K562 (cell line): Measurements from ENCODE around the gene SRCIN1. TPM values are rescaled to one million over a fixed set of nuclear protein-coding genes. Genes with fewer than 3 reads are reported as not detected.

ENCODE experiments used
- ATAC-seq: fragments of 200-7000 bp; cut with Tn5 transposase; 3 replicates; pipeline ENCODE4 v1.9.1; 2020; ENCODE audit warnings: moderate library complexity
- BruUV-seq: library from RNA; stranded (reverse); fragments of 400-500 nt; replicated peaks from 2 replicates; lab custom pipeline; 2021; lab: Mats Ljungman, UMichigan
- CTCF ChIA-PET: fragments of 300-600 bp; formaldehyde crosslinking; extraction: SDS; loops from one replicate; lab custom pipeline; 2021; ENCODE audit warnings: low intra/inter-chr PET ratio; lab: Yijun Ruan, JAX
- POLR2A ChIA-PET: fragments of 300-600, 350-650 bp; sonication (Branson Sonifier 250); formaldehyde crosslinking; extraction: SDS; loops from one replicate; lab custom pipeline; 2021; ENCODE audit warnings: antibody characterized with exemption, inconsistent platforms; lab: Yijun Ruan, JAX
- DNase-seq, 4 experiments: peaks; one replicate each; pipeline versions ENCODE4 v3.0.0 to v3.0.0-alpha.2; 2011 to 2018; ENCODE audit warnings: low spot score in 3 of 4, mixed read lengths in 3 of 4; ENCODE audit errors: extremely low read depth in 1 of 4
- FAIRE-seq: peaks from 2 replicates; lab custom pipeline; 2011; peaks lifted over from hg19 to GRCh38; lab: Jason Lieb, UNC
- H2AFZ ChIP-seq: 2 replicates; pipeline ENCODE4 v1.6.0; 2011; ENCODE audit warnings: low read depth, low read length, control low read depth, inconsistent platforms
- H3K27ac ChIP-seq: fragments of 200-600 bp; 3 replicates; pipeline ENCODE4 v1.8.0; 2011; ENCODE audit warnings: low read depth, mild to moderate bottlenecking, control low read depth, inconsistent platforms, low read length, moderate library complexity, mixed read lengths; ENCODE audit errors: extremely low read depth
- H3K27me3 ChIP-seq, 2 experiments: fragments of 300-600 bp in 1 of 2; 2 replicates in 1 of 2; 3 replicates in 1 of 2; pipeline versions ENCODE4 v1.6.0 to v1.8.0; 2011; ENCODE audit warnings: inconsistent platforms in 2 of 2, low read length in 2 of 2, mild to moderate bottlenecking in 1 of 2, mixed read lengths in 1 of 2, moderate library complexity in 1 of 2; ENCODE audit not compliant: control insufficient read depth in 2 of 2, insufficient read depth in 2 of 2
- H3K36me3 ChIP-seq: fragments of 300-600 bp; 3 replicates; pipeline ENCODE4 v1.8.0; 2011; ENCODE audit warnings: mild to moderate bottlenecking, low read length, inconsistent platforms; ENCODE audit not compliant: control insufficient read depth, insufficient read depth
- H3K4me1 ChIP-seq, 2 experiments: fragments of 200-600 bp in 1 of 2; replicated peaks in 1 of 2; 2 replicates in 1 of 2; 3 replicates in 1 of 2; pipeline versions ENCODE4 v1.5.1 to v1.8.0; 2011; ENCODE audit warnings: inconsistent platforms in 2 of 2, low read length in 2 of 2, mild to moderate bottlenecking in 1 of 2, mixed read lengths in 1 of 2, moderate library complexity in 1 of 2; ENCODE audit not compliant: control insufficient read depth in 2 of 2, insufficient read depth in 2 of 2
- H3K4me2 ChIP-seq: 2 replicates; pipeline ENCODE4 v1.6.1; 2011; ENCODE audit warnings: low read length, control low read depth, inconsistent platforms, mixed read lengths; ENCODE audit not compliant: insufficient read depth
- H3K4me3 ChIP-seq: fragments of 200-600 bp; sonication (generic), shearing (Covaris generic); 2 replicates; pipeline ENCODE4 v1.5.1; 2016; ENCODE audit warnings: control low read depth, inconsistent platforms
- H3K79me2 ChIP-seq: fragments of 200-600 bp; 3 replicates; pipeline ENCODE4 v1.8.0; 2011; ENCODE audit warnings: low read length, inconsistent platforms; ENCODE audit not compliant: control insufficient read depth, insufficient read depth
- H3K9ac ChIP-seq, 2 experiments: 2 replicates each; pipeline versions ENCODE4 v1.6.0 to v1.6.1; 2011; ENCODE audit warnings: low read depth in 2 of 2, low read length in 2 of 2, control low read depth in 1 of 2, inconsistent platforms in 1 of 2, mild to moderate bottlenecking in 1 of 2, mixed read lengths in 1 of 2; ENCODE audit not compliant: insufficient read depth in 1 of 2
- H3K9me1 ChIP-seq: one replicate; pipeline ENCODE4 v1.6.0; 2011; ENCODE audit warnings: inconsistent platforms, mild to moderate bottlenecking, low read length, moderate library complexity; ENCODE audit not compliant: control insufficient read depth, insufficient read depth
- H3K9me3 ChIP-seq: replicated peaks from 2 replicates; pipeline ENCODE4 v1.5.1; 2011; ENCODE audit warnings: low read depth, low read length, inconsistent platforms; ENCODE audit not compliant: control insufficient read depth, insufficient read depth
- H4K20me1 ChIP-seq: replicated peaks from 2 replicates; pipeline ENCODE4 v1.6.1; 2011; ENCODE audit warnings: low read length, inconsistent platforms, mixed read lengths; ENCODE audit not compliant: control insufficient read depth, insufficient read depth
- EGR1 ChIP-seq: fragments of 450-650 bp; conservative IDR thresholded peaks from 2 replicates; pipeline ENCODE4 v1.6.1; 2017; ENCODE audit warnings: mild to moderate bottlenecking
- NR3C1 ChIP-seq: sonication (generic); formaldehyde crosslinking; IDR thresholded peaks from 2 replicates; pipeline ENCODE4 v1.8.1; 2022; ENCODE audit warnings: missing genetic modification reagents
- WGBS: fragments of 100-300 bp; shearing (Covaris generic); methylation state at CpG from one replicate; pipeline ENCODE4 v1.1.6; 2016; ENCODE audit warnings: low coverage, mixed read lengths; ENCODE audit not compliant: insufficient coverage; ENCODE audit errors: missing lambda C conversion rate; 5-methylcytosine and 5-hydroxymethylcytosine counted together
- in situ Hi-C: fragments of 300-500 bp; cut with MboI; formaldehyde crosslinking; loops from 4 replicates; pipeline ENCODE4 v1.15.0; 2018; ENCODE audit warnings: inconsistent platforms, mixed read lengths
- intact Hi-C: fragments of 100-400 bp; cut with micrococcal nuclease; formaldehyde crosslinking; loops from 2 replicates; pipeline ENCODE4 v1.14.2; 2022
- polyA plus RNA-seq, 8 experiments: library from polyadenylated mRNA; depleted of rRNA in 4 of 8; stranded (reverse) in 5 of 8; unstranded in 3 of 8; fragments of >200 nt; fragmentation: Nextera tagmentation in 2 of 8; fragmentation: Illumina TruSeq in 1 of 8; extraction: Ambion mirVana in 2 of 8; extraction: Trizol in 1 of 8; gene quantifications; 2 replicates each; pipeline versions ENCODE4 v1.2.1 to v1.2.3, GENCODE V29; 2011 to 2014; ENCODE audit warnings: inconsistent platforms in 1 of 8, missing spikeins in 1 of 8
- total RNA-seq, 7 experiments: library from RNA; depleted of rRNA in 6 of 7; stranded (reverse); fragments of >200 nt in 6 of 7; fragmentation: Illumina TruSeq in 2 of 7; extraction: Trizol in 2 of 7; gene quantifications; 2 replicates each; pipeline versions ENCODE4 v1.2.1 to v1.2.3, GENCODE V29; 2011 to 2021; ENCODE audit warnings: low replicate concordance in 1 of 7

SRCIN1 gene
- total and polyA plus RNA-seq, 9 of the 15 experiments (the other 6 are each of a cell fraction or from before 2014, with no cell fraction given), result 0.09 to 0.33 (median 0.13) TPM; not detected in 6

DNA sequence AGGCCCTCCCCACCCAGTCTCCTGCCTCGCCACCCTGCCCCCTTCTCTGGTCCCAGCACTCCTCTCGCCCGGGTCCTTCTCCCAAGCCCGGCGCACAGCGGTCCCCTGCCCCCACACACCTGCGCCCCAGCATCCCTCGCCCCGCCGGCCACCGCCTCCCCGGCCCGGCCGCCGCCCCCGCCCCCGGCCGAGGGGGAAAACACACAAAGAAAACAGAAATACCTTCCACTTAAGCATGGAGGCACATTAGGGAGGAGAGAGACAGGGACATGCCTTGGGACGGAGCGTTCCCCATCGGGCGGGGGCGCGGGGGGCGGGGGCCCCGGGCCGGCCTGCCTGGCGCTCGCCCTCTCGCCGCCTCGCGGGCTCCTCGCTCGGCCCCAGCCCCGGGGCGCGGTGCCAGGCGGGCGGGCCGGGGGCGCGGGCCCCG is 326 bp downstream of the SRCIN1 start:
- peak; percentile 45 for ATAC-seq
- intact Hi-C loops, result no loop called here
- Histone ChIP-seq H3K4me3 (peak overlapping the region; percentile 68), H4K20me1 (0 out of 2 replicates have a peak, but pooled peaks cover 13% of the 10 kb centered on the region), H3K27me3 (peaks cover 1 to 33% of the 10 kb centered on the region in 2 experiments; a peak in 3 of 5 replicates), H3K36me3 (no peaks in the 10 kb centered on the region), H3K4me2 (peak overlapping the region; percentile 52), H2AFZ (no peak overlapping the region; the same call in 1 of the 2 replicates), H3K9me1 (no peaks in the 10 kb centered on the region), H3K9me3 (no peaks in the 10 kb centered on the region), H3K9ac (peak overlapping the region in 1 of 2 experiments; percentile 95; a peak in 2 of 4 replicates), H3K4me1 (peaks cover 11 to 48% of the 10 kb centered on the region in 2 experiments), H3K79me2 (no peaks in the 10 kb centered on the region), H3K27ac (no peak overlapping the region)
- DNase-seq, result peak in 2 of 4 experiments; percentile 49 to 75
- POLR2A ChIA-PET, result interaction anchor here (0.6 to 0.7 kb wide), 2 partner anchors 59 to 269 kb away, joined by 3 read pairs; no protein-coding TSS in a partner anchor
- in situ Hi-C loops, result no loop called here
- 0% methylated on average over 1 of the region's 44 CpGs for WGBS
- no peak for FAIRE-seq
- CTCF ChIA-PET, result interaction anchor here (1.1 kb wide), 1 partner anchor 47 kb away, joined by 4 read pairs; no protein-coding TSS in a partner anchor
- TF ChIP-seq NR3C1 (CRISPR knock-in tag) (no peak), EGR1 (0 out of 2 replicates have a peak, but pooled peaks have one; percentile 16)
- no TSS peak for BruUV-seq
